HG02610 (cell line): ENCODE data around the gene PXMP2.
"Not testable (repeated sequence)": the region's sequence is repeated elsewhere in the genome, so short reads cannot be mapped to it uniquely, and the experiment has no call there.

ENCODE experiments used
- ATAC-seq: cut with Tn5 transposase; IDR thresholded peaks from one replicate; pipeline ENCODE4 v1.9.1; 2021; ENCODE audit warnings: mild to moderate bottlenecking, moderate library complexity; ENCODE audit not compliant: unreplicated experiment

The PXMP2 gene

DNA sequence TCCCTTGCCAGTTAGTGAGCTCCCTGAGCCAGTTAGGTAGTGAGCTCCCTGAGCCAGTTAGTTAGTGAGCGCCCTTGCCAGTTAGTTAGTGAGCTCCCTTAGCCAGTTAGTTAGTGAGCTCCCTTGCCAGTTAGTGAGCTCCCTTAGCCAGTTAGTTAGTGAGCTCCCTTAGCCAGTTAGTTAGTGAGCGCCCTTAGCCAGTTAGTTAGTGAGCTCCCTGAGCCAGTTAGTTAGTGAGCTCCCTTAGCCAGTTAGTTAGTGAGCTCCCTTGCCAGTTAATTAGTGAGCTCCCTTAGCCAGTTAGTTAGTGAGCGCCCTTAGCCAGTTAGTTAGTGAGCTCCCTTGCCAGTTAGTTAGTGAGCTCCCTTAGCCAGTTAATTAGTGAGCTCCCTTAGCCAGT, 4.6 kb downstream of the PXMP2 start:
- not testable (repeated sequence) for ATAC-seq

DNA sequence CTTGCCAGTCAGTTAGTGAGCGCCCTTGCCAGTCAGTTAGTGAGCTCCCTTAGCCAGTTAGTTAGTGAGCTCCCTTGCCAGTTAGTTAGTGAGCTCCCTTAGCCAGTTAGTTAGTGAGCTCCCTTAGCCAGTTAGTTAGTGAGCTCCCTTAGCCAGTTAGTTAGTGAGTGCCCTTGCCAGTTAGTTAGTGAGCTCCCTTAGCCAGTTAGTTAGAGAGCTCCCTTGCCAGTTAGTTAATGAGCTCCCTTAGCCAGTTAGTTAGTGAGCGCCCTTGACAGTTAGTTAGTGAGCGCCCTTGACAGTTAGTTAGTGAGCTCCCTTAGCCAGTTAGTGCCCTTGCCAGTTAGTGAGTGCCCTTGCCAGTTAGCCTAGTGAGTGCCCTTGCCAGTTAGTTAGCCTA, 7.5 kb downstream of the PXMP2 start:
- not testable (repeated sequence) for ATAC-seq

DNA sequence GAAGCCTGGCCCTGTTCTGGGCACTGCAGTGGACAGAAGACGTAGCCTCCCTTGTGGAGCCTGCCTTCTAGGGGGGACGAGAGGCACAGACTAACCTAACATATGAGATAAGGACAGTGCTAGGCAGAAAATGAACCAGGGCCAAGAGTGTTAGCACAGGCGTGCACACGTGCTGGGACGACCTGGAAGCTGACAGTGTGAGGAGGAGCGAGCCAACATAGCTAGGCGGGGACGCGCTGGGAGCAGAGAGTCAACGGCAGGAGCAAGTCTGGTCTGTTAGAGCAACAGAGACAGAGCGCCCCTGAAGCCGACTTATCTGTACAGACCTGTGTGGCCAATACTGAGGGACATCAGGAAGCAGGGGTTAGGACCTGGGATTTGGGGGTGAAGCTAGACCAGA, 8.0 kb downstream of the PXMP2 start:
- ATAC-seq = no peak

DNA sequence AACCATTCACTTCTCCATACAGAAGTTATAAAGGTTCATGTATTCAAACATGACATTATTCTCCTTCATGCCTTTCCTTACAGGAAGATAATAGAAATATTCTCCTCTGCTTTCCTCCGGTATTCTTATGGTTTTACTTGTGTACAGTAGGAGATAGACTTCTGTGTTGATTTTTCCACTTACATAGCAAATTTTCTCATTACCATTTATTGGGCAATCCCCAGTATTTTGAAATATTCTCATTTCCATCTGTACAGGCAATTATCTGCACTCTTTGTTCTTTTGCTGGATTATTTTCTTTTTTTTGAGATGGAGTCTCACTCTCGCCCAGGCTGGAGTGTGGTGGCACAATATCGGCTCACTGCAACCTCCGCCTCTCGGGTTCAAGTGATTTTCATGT, 11.0 kb downstream of the PXMP2 start:
- ATAC-seq = no peak

DNA sequence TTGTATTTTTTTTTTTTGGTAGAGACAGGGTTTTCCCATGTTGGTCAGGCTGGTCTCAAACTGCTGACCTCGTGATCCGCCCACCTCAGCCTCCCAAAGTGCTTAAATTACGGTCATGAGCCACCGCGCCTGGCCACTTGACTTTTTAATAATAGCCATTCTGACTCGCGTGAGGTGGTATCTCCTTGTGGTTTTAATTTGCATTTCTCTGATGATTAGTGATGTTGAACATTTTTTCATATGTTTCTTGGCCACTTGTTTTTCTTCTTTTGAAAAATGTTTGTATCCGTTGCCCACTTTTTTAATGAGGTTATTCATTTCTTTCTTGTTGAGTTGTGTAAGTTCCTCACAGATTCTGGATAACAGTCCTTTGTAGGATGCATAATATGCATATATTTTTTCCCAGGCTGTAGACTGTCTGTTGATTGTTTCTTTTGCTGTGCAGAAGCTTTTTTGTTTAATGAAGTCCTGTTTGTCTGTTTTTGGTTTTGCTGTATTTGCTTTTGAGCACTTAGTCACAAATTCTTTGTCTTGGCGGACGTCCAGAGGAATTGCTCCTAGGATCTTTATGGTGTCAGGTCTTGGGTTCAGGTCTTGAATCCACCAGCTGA, 12.9 kb downstream of the PXMP2 start:
- no peak for ATAC-seq

DNA sequence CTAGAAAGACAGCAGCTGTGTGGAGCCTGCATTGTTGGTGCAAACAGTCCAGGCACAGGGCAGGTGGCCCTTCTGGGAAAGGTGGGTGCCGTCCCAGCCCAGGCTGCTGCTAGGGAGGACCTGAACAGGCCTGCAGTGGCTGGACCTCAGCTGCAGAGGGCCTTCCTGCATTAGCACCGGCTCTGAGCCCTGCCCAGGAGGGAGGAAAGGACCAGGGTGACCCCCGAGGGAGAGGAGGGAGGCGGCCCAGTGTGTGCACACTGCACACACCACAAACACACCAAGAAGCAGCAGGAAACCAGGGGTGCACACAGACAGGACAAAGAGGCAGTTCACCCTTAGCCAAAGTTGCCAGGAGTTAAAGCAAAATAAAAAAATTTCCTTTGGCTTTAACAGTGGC, 15.3 kb downstream of the PXMP2 start:
- no peak for ATAC-seq

DNA sequence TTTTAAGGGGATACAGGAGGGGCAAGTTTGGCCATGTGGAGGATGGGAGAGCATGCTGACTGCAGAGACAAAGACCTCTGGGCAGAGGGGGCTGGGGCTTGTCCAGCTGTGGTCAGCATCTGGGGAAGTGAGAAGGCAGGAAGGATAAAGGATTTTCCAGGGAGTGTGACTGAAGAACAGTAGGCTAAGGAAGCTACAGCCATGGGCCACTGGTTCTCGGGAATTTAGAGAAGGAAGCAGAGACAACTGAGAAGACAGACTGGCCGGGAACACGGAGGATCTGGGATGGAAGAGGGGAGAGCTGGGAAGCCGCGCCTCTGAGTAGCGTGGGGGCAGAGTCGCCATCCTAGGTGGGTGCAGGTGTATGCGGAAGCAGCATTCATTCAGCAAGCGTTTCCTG, 16.3 kb downstream of the PXMP2 start:
- ATAC-seq = no peak

DNA sequence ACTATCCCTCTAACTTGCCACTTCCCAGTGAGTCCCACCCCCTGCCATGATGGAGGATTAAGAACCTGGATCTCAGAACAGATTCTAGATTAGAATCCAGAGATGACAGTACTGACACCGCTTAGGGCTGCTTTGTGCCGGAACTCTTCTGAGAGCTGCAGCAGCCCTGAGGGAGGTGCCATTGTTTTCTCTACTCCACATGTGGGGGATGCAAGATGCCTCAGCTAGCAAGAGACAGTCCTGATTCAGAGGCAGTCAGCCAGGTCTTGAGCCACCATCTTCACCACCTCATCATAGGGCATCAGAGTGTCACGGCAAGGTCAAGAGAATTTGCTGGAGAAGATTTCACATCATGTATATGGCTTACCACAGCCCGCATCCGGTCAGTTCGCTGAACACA, 19.9 kb downstream of the PXMP2 start:
- ATAC-seq = no peak

DNA sequence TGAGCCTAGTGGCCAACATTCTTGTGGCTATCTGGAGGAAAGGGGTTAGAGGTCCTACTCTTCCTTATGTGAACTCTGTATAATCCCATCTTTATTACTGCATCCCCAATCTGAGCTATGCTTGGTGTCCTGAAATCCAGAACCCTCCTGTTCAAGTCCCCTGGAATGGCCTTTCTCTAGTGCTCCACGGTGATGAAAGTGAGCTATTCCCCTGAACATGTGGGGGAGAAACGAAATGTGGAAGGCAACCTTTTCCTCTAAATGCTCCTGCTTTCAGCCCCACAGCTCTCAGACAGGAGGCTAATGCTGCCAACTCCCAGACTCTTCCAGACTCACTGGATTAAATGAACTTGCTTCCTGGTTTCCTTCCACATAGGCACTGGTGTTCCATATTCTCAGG, 20.8 kb downstream of the PXMP2 start:
- ATAC-seq = no peak

DNA sequence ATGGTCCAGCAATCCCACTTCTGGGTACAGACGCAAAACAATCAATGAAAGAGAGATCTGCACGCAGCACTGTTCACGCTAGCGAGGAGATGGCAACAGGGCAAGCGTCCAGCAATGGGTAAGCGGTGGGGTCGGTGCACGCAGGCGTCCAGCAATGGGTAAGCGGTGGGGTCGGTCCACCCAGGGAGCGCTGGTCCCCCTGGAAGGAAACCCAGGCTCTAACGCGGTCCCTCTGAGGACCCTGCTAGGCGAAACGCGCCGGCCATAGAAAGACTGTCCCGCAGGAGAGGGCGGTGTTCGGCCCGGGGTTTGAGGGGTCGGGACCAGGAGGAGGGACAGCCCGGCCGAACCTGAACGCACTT, 22.6 kb downstream of the PXMP2 start:
- peak; percentile 11 for ATAC-seq

DNA sequence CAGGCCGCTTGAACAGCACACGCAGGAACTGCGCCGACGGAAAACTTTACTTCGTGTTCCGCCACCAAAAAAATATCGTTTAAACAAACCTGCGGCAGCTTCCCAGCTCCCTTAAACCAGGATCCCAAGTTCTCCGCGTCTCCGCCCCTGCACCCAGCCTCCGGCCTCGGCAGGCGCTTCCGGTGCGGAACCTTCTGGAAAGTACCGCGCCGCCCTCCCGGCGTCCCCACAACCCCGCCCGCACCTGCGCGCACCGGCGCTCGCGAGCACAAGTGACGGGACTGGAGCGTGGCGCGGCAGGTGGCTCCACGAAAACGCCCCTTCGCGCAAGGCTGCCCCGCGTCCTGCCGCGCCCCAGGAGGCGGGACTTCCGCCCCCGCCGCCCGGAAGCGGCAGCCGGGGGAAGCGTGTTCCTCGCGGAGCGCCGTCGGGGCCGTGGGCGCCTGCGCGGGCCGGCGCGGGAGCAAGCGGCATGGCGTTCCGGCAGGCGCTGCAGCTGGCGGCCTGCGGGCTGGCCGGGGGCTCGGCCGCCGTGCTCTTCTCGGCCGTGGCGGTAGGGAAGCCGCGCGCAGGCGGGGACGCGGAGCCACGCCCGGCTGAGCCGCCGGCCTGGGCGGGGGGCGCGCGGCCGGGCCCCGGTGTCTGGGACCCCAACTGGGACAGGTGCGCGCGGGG, 23.2 kb downstream of the PXMP2 start, which contains the start of gene PGAM5:
PGAM5 (plus strand) TSS at position 438 of the 675 bp plus-strand sequence; CDS start at position 473, 35 bp downstream.
- peak; percentile 88 for ATAC-seq

DNA sequence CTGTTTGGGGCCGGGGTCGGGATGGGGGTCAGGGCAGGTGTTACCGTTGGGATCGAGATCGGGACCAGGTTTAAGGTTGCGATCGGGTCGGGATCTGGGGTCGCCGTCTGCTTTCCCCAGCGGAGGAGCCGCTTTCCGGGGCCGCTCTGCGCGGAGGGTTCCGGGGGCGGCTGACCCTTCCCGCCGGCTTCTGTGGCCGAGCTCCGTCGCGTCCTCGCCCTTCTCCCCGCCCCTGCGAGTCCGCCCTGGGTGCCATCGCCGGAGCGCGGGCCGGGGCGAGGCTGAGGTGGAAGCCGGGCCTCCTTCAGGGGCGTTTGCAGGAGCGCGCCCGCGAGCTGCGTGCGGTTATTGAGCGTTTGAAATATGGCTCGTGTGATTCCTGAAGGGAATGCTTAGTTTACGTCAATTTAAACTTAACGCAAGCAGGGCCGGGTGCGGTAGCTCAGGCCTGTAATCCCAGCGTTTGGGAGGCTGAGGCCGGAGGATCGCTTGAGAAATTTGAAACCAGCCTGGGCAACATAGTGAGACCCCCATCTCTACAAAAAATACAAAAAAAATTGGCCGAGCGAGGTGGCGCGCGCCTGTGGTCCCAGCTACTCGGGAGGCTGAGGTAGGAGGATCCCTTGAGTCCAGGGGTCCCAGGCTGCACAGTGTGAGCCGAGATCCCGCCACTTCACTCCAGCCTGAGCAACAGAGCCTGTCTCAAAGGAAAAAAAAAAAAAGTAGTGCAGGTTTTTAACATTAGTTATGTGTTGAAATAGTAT, 23.9 kb downstream of the PXMP2 start:
- peak; percentile 6 for ATAC-seq

DNA sequence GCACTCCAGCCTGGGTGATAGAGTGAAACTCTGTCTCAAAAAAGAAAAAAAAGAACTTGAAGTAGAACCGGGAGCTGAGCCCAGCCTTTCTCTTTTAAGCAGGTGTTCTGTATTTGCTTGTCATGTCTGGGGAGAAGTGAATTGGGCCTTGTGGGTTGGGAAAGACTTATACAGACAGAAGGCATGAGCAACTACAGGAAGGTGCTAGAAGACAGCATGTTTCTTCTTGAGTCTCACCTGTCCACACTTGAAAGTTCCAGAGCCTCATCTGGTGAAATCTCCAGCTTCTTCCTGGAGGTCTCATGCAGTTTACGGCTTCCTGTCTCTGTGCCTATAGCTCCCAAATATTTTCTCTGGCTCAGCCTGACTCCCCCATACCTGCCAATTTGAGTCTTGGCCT, 25.7 kb downstream of the PXMP2 start:
- ATAC-seq = no peak

DNA sequence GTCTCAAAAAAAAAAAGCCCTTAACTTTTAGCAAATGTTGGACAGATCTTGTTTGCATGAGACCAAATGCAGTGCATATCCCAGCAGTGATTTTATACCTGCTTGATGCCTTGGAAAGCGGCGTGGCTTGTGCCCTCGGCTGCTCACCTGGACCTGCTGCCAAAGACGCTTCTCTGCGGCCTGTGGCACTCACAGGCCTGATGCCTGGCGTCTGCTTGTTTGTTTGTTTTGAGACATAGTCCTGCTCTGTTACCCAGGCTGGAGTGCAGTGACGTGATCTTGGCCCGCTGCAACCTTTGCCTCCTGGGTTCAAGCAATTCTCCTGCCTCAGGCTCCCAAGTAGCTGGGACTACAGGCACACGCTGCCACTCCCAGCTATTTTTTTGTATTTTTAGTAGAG, 28.5 kb downstream of the PXMP2 start:
- no peak for ATAC-seq

DNA sequence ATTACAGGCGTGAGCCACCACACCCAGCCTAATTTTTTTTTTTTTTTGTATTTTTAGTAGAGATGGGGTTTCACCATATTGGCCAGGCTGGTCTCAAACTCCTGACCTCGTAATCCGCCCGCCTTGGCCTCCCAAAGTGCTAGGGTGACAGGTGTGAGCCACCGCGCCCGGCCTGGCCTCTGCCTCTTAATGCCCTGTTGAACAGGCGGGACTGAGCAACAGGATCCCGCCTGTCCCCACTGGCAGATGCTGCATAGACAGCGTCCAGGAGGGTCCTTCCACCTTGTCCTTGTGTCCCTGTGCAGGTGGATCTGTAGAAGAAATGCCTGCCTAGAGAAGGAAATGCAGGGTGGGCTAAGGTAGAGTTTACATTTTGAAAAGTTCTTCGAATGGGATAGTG, 29.0 kb downstream of the PXMP2 start:
- no peak for ATAC-seq

DNA sequence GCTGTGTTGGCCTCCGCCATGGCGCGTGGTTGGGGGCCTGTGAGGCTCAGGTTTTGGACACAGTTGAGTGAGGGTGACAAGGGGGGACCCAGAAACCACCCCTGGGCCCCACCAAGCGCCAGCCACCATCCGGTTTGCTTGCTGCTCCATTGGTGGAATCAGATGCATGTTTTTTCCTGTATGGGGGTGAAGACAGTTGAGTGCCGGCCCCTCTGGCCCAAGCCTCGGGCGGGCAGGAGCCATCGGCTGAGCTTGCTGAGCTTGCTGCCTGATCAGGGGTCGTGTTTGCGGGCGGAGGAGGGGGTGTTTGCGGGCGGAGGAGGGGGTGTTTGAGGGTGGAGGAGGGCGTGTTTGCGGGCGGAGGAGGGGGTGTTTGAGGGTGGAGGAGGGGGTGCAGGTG, 29.6 kb downstream of the PXMP2 start:
- no peak for ATAC-seq

DNA sequence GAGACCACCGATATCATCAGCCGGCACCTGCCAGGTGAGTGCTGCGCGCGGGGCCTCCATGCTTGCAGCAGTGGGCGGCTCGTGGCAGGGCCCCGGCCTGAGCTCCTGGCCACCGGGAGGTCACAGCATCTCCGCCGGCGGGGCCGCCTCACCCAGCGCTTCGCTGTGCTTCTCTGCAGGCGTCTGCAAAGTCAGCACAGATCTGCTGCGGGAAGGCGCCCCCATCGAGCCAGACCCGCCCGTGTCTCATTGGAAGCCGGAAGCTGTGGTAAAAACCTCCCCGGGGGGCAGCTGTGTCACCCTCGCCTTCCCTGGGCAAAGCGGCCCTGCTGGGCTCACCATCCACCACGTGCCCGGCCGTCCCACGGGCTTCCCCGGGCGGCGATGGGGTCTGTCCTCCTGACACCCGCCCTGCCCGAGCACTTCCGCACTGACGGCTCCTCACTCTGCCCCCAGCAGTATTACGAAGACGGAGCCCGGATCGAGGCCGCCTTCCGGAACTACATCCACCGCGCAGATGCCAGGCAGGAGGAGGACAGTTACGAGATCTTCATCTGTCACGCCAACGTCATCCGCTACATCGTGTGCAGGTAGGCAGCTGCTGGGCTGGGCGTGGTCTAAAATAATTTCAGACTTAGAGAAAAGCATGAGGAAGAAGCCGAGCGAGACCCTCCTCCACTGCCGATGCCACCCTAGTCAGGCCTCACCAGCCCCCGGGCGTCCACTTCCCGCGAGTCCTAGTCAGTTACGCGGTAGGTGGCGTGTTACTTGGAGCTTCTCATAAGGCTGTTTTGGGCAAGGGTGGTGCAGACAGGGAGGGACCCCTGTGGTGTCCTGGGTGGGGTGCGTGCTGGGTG, 30.4 kb downstream of the PXMP2 start:
- no peak for ATAC-seq

DNA sequence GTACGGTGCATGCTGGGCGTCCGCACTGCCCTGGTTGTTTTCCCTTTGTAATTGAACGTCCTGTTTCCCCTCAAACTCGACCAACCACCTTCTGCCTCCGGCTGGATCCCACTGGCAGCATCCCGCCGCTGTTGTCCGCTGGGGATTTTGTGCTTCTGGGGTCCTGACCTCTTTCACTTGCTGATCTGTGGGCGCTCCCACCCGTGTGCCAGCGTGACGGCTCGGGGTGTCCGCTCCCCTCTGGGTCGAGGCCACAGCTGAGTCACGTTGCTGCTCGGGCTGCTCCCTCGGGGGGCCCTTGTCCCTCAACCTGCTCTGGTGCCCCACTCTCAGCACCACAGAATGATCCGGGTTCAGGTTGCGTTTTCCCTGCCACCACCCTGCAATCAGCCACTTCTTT, 31.3 kb downstream of the PXMP2 start:
- ATAC-seq = no peak

DNA sequence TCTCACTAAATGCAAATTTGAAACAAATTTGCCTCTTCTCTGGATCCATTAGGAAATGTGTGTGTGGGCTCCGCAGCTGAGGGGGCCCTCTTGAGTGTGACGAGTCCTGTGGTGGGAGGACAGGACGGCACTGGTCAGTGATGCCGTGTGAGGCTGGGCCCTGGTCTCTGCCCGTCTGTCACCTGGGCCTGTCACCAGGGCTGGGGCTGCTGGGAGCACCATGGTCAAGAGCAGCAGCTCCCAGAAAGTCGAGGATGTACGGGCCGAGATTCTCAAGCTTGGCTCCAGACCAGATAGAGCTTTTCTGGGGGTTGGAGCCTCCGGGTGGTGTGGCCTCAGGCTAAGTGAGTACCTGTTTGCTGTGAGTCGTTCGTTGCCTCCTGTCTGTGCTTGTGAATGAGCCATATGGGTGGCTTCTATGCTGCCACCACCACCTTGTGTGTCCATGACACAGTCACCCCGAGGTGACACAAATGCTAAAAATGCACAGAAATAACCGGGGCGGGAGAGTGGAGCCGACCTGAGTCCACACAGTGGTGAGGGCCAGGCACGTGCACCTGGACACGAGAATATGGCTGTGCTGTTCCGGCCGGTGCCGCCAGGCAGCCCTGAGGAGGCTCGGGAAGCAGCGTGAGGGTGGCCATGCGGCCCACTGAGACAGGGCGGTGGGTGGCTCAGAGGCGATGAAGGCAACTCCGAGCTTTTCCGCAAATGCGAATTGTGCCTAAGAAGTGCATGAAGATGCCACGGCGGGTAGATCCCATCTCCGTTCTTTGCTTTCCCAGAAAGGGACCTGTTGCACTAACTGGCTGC, 32.0 kb downstream of the PXMP2 start:
- no peak for ATAC-seq

DNA sequence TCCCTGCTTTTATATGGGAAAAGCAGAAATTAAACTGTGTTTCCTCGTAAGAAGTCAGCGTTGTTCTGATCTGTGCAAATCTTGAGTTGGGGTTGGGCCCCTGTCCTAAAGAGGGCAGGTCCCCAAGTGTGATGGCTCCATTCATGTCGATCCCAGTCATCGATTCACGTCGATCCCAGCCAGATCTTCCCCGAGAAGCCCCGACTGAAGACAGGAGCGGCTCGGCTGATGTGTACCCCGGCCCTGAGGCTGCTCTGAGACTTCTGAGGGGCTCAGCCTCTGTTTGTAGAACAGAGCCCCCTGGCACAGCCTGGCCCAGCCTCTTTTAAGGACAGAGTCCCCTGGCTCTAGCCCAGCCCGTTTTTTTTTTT, 32.6 kb downstream of the PXMP2 start:
- ATAC-seq = no peak
